HG02588 (cell line): ENCODE measurements around the gene NNMT.

Experiments used
- ATAC-seq: cut with Tn5 transposase; IDR thresholded peaks from one replicate; pipeline ENCODE4 v1.9.1; 2021; ENCODE audit warnings: mild to moderate bottlenecking, moderate library complexity; ENCODE audit not compliant: unreplicated experiment

NNMT gene

GRCh38 chr11:114344494-114344893 lies 48.3 kb downstream of the NNMT start:
- no peak for ATAC-seq

GRCh38 chr11:114345575-114346222 lies 49.5 kb downstream of the NNMT start:
- ATAC-seq = no peak

DNA sequence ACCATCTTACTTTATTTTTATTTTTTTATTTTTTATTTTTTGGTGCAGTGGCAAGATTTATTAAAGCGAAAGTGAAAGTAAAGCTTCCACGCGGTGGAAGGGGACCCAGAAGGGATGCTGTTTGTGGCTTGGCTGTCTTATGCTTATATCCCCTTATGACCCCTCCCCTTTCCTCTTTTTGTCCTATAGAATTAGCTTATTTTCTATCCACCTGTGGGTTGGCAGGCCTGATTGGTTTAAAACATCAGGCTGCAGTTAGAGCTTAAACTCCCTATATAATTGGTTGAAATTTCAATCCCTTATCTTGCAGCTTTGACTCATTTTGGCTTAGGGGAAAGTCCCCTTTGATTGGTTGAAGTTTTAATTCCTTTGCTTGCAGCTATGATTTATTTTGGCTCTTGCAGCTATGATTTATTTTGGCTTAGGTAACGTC lies 50.5 kb downstream of the NNMT start:
- no peak for ATAC-seq

- no peak for ATAC-seq
These were observed 52.3 kb downstream of the NNMT start for GRCh38 chr11:114348200-114349191.

DNA sequence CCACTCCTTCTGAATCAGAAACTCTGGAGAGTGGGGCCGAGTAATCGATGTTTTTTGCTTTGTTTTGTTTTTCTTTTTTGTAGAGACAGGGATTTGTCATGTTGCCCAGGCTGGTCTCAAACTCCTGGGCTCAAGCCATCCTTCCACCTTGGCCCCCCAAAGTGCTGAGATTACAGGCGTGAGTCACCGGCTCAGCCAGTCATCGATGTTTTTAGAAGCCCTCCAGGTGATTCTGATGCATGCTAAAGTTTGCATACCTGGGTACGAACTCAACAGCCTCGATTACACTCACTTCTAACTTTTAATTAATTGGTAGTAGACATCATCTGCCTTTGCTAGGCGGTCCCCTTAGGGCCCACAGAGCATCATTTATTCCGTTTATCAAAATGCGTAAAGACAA lies 53.8 kb downstream of the NNMT start:
- ATAC-seq = no peak

DNA sequence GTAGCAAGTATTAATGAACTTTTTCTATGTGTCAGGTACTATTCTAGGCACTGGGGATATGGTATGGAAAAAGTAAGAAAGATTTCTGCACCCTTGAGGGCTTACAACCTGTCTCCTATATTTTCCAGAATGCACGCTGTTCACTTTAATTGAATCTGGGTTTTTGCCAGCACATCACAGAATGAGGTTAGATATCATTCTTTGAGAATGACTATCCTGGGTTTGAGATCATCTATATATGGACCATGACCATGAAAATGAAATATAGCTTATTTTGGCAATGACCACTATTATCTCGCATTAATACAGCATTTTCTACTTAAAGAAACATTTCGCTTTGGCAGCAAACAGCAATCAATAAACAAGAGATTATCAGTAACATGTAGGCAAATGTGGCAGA lies 57.2 kb downstream of the NNMT start:
- no peak for ATAC-seq

- no peak for ATAC-seq
These were observed 57.9 kb downstream of the NNMT start for GRCh38 chr11:114354076-114354475.

GRCh38 chr11:114358716-114359115 lies 62.5 kb downstream of the NNMT start:
- ATAC-seq = no peak

GRCh38 chr11:114359342-114359741 lies 63.1 kb downstream of the NNMT start:
- no peak for ATAC-seq

DNA sequence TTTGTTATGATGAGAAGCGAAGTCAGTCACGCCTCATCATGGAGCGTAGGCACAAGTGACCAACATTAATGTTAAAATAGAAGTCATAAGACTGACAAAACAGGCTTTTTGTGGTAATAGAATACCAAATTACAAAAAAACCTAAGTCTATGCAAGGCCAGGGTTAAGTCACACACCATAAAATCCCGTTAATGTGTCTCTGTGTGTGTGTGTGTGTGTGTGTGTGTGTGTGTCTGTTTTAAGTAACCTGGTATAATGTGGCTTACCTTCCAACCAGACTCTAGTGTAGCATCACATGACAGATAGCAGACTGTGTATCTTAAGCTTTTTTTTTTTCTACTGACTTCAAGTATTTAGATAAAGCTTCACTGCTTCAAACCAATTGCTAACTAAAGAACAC lies 66.1 kb downstream of the NNMT start:
- no peak for ATAC-seq

DNA sequence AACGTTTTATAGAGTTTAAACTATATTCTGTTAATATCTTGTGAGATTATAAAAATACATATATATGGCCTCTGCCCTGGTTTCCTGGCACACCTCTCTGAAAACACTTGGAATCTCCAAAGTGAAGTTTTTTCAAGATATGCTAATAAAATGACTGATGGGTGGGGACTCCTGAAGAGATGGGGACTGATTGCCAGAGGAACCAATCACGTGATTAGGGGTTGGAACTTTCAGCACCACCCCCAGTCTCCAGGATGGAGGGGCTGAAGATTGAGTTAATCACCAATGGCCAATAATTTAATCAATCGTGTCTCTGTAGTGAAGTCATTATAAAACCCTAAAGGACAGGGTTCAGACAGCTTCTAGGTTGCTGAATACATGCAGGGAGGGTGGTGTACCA lies 66.8 kb downstream of the NNMT start:
- no peak for ATAC-seq
